ENCODE data around the gene HOXB2. TPM values are rescaled to one million over a fixed set of nuclear protein-coding genes. Genes with fewer than 3 reads are reported as not detected.

Gene HOXB2
- total and polyA plus RNA-seq, 9 of the 15 experiments (the other 6 are each of a cell fraction or from before 2014, with no cell fraction given) = 2.1 to 97.7 (median 21.2) TPM

- no peak for TF ChIP-seq STAT6 (CRISPR knock-in tag; IDR thresholded peaks at IDR 0.05)
- no peak for TF ChIP-seq RBM14 (IDR thresholded peaks at IDR 0.05; ENCODE audit: borderline replicate concordance, insufficient read depth, low read depth, low read length)
- TF ChIP-seq FOXP1 (CRISPR knock-in tag; IDR thresholded peaks at IDR 0.05) = no peak
- no peak for TF ChIP-seq CHD7 (IDR thresholded peaks at IDR 0.05; ENCODE audit: low read depth, low read length)
- no peak for TF ChIP-seq ZNF253 (CRISPR knock-in tag; conservative IDR thresholded peaks at IDR 0.05)
- TF ChIP-seq GMEB1 (CRISPR knock-in tag; IDR thresholded peaks at IDR 0.05) = peak; percentile 11; the same call in 1 of the 2 replicates
- TF ChIP-seq GATA2 (CRISPR knock-in tag; IDR thresholded peaks at IDR 0.05) = no peak
- no peak for TF ChIP-seq XRCC3 (IDR thresholded peaks at IDR 0.05)
- TF ChIP-seq DNMT1 (IDR thresholded peaks at IDR 0.05) = no peak
- no peak for TF ChIP-seq WHSC1 (IDR thresholded peaks at IDR 0.05; ENCODE audit: low read length)
- no peak for TF ChIP-seq ZNF263 (CRISPR knock-in tag; IDR thresholded peaks at IDR 0.05; ENCODE audit: borderline replicate concordance)
These were observed 44.2 kb downstream of the HOXB2 start (continued) for GRCh38 chr17:48500435-48501426.
